GM23338 (cell line): ENCODE measurements around the gene TMEM256. TPM values are rescaled to one million over a fixed set of nuclear protein-coding genes. Genes with fewer than 3 reads are reported as not detected.

Experiments used
- ATAC-seq: fragments of 200-7000 bp; cut with Tn5 transposase; 3 replicates; pipeline ENCODE4 v1.9.1; 2020
- DNase-seq: peaks from one replicate; pipeline ENCODE4 v3.0.0-alpha.2; 2015; ENCODE audit warnings: low spot score
- H2AFZ ChIP-seq: fragments of 200-600 bp; sonication (generic); 2 replicates; pipeline ENCODE4 v1.8.0; 2016; ENCODE audit warnings: antibody characterized with exemption, mild to moderate bottlenecking, moderate library complexity
- H3F3A ChIP-seq: fragments of 200-600 bp; sonication (generic); replicated peaks from 2 replicates; pipeline ENCODE4 v1.8.0; 2017; ENCODE audit warnings: antibody characterized with exemption, mixed run types, low read depth
- H3K27ac ChIP-seq: fragments of 200-600 bp; sonication (generic); 2 replicates; pipeline ENCODE4 v1.6.1; 2016; ENCODE audit warnings: low read depth
- H3K27me3 ChIP-seq: fragments of 200-600 bp; sonication (generic); 2 replicates; pipeline ENCODE4 v1.8.0; 2016; ENCODE audit warnings: mild to moderate bottlenecking, mixed run types, moderate library complexity; ENCODE audit not compliant: insufficient read depth
- H3K36me3 ChIP-seq: fragments of 200-600 bp; sonication (generic); 2 replicates; pipeline ENCODE4 v1.8.0; 2016; ENCODE audit warnings: mild to moderate bottlenecking; ENCODE audit not compliant: insufficient read depth
- H3K4me1 ChIP-seq: fragments of 200-600 bp; sonication (generic); 2 replicates; pipeline ENCODE4 v1.8.0; 2016; ENCODE audit warnings: mild to moderate bottlenecking, moderate library complexity; ENCODE audit not compliant: insufficient read depth
- H3K4me2 ChIP-seq: fragments of 200-600 bp; sonication (generic); 2 replicates; pipeline ENCODE4 v1.7.1; 2017; ENCODE audit warnings: mixed run types
- H3K4me3 ChIP-seq: fragments of 200-600 bp; sonication (generic); 2 replicates; pipeline ENCODE4 v1.6.1; 2016; ENCODE audit warnings: mixed run types
- H3K79me2 ChIP-seq: fragments of 200-600 bp; sonication (generic); replicated peaks from 2 replicates; pipeline ENCODE4 v1.8.0; 2017; ENCODE audit warnings: mild to moderate bottlenecking; ENCODE audit not compliant: insufficient read depth
- H3K9me2 ChIP-seq: fragments of 200-600 bp; sonication (generic); 2 replicates; pipeline ENCODE4 v1.8.0; 2017; ENCODE audit not compliant: insufficient read depth
- H4K20me1 ChIP-seq: fragments of 200-600 bp; sonication (generic); replicated peaks from 2 replicates; pipeline ENCODE4 v1.8.0; 2017; ENCODE audit warnings: mild to moderate bottlenecking; ENCODE audit not compliant: insufficient read depth
- H3K27ac Mint-ChIP-seq: 2 replicates; pipeline ENCODE4 v1.8.0; 2020; ENCODE audit warnings: inconsistent platforms, mild to moderate bottlenecking, moderate library complexity, mixed read lengths
- H3K27me3 Mint-ChIP-seq: 3 replicates; pipeline ENCODE4 v1.8.0; 2022; ENCODE audit warnings: low read depth, mild to moderate bottlenecking, moderate library complexity, mixed read lengths, inconsistent platforms; ENCODE audit not compliant: insufficient read depth, poor library complexity
- H3K36me3 Mint-ChIP-seq: 3 replicates; pipeline ENCODE4 v1.8.0; 2021; ENCODE audit warnings: low read depth, mild to moderate bottlenecking, inconsistent platforms, moderate library complexity, mixed read lengths
- H3K4me1 Mint-ChIP-seq: 3 replicates; pipeline ENCODE4 v1.8.0; 2020; ENCODE audit warnings: mild to moderate bottlenecking, inconsistent platforms, mixed read lengths
- H3K4me3 Mint-ChIP-seq: 3 replicates; pipeline ENCODE4 v1.8.0; 2021; ENCODE audit warnings: moderate library complexity, mild to moderate bottlenecking, inconsistent platforms, mixed read lengths
- H3K9me3 Mint-ChIP-seq: 3 replicates; pipeline ENCODE4 v1.8.0; 2020; ENCODE audit warnings: moderate library complexity, mild to moderate bottlenecking, inconsistent platforms, mixed read lengths
- CREB1 ChIP-seq: fragments of 250-450 bp; sonication (Bioruptor Pico); IDR thresholded peaks from 2 replicates; pipeline ENCODE4 v1.5.0; 2020; ENCODE audit warnings: low read depth, mild to moderate bottlenecking, moderate library complexity
- EZH2 ChIP-seq: fragments of 200-600 bp; sonication (generic); IDR thresholded peaks from one replicate; pipeline ENCODE4 v1.8.0; 2017; ENCODE audit warnings: antibody characterized with exemption, mild to moderate bottlenecking, low read depth; ENCODE audit not compliant: unreplicated experiment
- EZH2phosphoT487 ChIP-seq: fragments of 200-600 bp; sonication (generic); IDR thresholded peaks from one replicate; pipeline ENCODE4 v1.8.1; 2018; ENCODE audit warnings: antibody characterized with exemption; ENCODE audit not compliant: unreplicated experiment
- JUNB ChIP-seq: IDR thresholded peaks from one replicate; pipeline ENCODE4 v1.6.1; 2016; ENCODE audit warnings: antibody characterized with exemption; ENCODE audit not compliant: unreplicated experiment
- NANOG ChIP-seq: IDR thresholded peaks from 2 replicates; pipeline ENCODE4 v1.6.1; 2016; ENCODE audit warnings: antibody characterized with exemption, borderline replicate concordance
- POLR2AphosphoS5 ChIP-seq: IDR thresholded peaks from 2 replicates; pipeline ENCODE4 v1.6.1; 2016; ENCODE audit warnings: antibody characterized with exemption, low read depth
- ZNF114 ChIP-seq: fragments of 250-450 bp; sonication (Bioruptor Pico); IDR thresholded peaks from 2 replicates; pipeline ENCODE4 v1.5.0; 2020; ENCODE audit warnings: mild to moderate bottlenecking, moderate library complexity
- ZNF331 ChIP-seq: fragments of 250-450 bp; sonication (Bioruptor Pico); IDR thresholded peaks from 2 replicates; pipeline ENCODE4 v1.5.0; 2020; ENCODE audit warnings: low read depth, mild to moderate bottlenecking, moderate library complexity
- polyA plus RNA-seq: library from polyadenylated mRNA; unstranded; fragments of >200 nt; fragmentation: Nextera tagmentation; extraction: Ambion mirVana; gene quantifications from 2 replicates; pipeline ENCODE4 v1.2.1, GENCODE V29; 2016
- total RNA-seq: library from RNA; depleted of rRNA; stranded (reverse); fragments of >200 nt; shearing (Covaris generic); gene quantifications from 2 replicates; pipeline ENCODE4 v1.2.3, GENCODE V29; 2014
- TF ChIP-seq, protein P1 (sequence below): IDR thresholded peaks from 2 replicates; pipeline ENCODE4 v1.6.1; 2016; ENCODE audit warnings: antibody characterized with exemption
- TF ChIP-seq, protein P2 (sequence below), 2 experiments: fragments of 200-600 bp in 1 of 2; sonication (generic) in 1 of 2; conservative IDR thresholded peaks; 2 replicates each; pipeline versions ENCODE4 v1.5.1 to v1.6.1; 2016 to 2017; ENCODE audit warnings: antibody characterized with exemption in 2 of 2, low read depth in 2 of 2, mild to moderate bottlenecking in 2 of 2, moderate library complexity in 1 of 2
- TF ChIP-seq, protein P3 (sequence below): IDR thresholded peaks from one replicate; pipeline ENCODE4 v1.6.1; 2018; ENCODE audit warnings: antibody characterized with exemption; ENCODE audit not compliant: unreplicated experiment

Gene TMEM256
- total and polyA plus RNA-seq, 2 experiments from 2014 or later: 127 to 197 TPM

DNA sequence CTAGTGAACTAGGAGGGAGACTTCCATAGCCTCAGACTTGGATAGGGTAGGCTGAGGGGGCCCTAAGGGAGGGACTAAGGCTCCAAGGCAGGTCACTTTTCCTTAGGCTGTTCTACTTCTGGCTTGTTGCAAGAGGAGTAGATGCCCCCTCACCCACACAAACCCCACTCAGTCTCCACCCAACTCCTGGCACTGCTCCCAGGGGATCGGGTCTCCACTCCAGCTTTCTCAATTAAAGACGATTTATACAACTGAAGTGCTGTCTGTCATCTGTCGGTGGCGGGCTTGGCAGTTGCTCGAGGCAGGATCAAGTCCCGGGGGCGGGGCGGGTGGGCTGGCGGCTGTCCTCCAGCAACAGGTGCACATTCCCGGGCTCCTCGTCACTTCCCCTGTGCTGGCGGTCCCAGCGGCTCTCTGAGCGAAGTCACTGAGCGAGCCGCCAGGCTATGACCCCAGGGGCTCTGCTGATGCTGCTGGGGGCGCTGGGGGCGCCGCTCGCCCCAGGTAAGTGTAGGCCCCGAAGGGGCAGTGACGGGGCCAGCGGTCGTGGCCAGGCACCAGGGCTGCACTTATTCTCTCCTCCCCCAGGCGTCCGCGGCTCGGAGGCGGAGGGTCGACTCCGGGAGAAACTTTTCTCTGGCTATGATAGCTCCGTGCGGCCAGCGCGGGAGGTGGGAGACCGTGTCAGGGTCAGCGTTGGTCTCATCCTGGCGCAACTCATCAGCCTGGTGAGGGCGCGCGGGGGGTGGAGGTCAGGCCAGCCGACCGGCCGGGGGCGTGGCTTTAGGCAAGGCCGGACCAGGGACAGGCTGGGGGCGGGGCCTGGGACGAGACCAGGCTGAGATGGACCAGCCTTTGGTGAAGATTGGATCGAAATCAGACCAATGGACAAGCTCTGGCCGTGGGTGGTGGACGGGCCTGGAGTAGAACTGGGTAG is 41.1 kb upstream of the TMEM256 start, which contains the start of gene CHRNB1:
CHRNB1 (plus strand) TSS at position 380 of the 937 bp plus-strand sequence; CDS start at position 447, 67 bp downstream.
- Mint-ChIP-seq H3K4me1 (peaks cover 34% of the 10 kb centered on the region), H3K27me3 (peaks cover 39% of the 10 kb centered on the region), H3K4me3 (peak within 1 kb of the TSS; percentile 91), H3K27ac (peak within 1 kb of the TSS; percentile 96), H3K36me3 (peaks cover 9% of the 10 kb centered on the region; the same call in 2 of the 3 replicates), H3K9me3 (no peaks in the 10 kb centered on the region; the same call in 2 of the 3 replicates)
- DNase-seq (peak; percentile 96), ATAC-seq (peak; percentile 69)
- no peak for TF ChIP-seq EZH2phosphoT487
- peak; percentile 63 for TF ChIP-seq POLR2AphosphoS5
- no peak for TF ChIP-seq ZNF331 (CRISPR knock-in tag)
- TF ChIP-seq, protein P1, sequence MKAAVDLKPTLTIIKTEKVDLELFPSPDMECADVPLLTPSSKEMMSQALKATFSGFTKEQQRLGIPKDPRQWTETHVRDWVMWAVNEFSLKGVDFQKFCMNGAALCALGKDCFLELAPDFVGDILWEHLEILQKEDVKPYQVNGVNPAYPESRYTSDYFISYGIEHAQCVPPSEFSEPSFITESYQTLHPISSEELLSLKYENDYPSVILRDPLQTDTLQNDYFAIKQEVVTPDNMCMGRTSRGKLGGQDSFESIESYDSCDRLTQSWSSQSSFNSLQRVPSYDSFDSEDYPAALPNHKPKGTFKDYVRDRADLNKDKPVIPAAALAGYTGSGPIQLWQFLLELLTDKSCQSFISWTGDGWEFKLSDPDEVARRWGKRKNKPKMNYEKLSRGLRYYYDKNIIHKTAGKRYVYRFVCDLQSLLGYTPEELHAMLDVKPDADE: no peak
- TF ChIP-seq, protein P2, sequence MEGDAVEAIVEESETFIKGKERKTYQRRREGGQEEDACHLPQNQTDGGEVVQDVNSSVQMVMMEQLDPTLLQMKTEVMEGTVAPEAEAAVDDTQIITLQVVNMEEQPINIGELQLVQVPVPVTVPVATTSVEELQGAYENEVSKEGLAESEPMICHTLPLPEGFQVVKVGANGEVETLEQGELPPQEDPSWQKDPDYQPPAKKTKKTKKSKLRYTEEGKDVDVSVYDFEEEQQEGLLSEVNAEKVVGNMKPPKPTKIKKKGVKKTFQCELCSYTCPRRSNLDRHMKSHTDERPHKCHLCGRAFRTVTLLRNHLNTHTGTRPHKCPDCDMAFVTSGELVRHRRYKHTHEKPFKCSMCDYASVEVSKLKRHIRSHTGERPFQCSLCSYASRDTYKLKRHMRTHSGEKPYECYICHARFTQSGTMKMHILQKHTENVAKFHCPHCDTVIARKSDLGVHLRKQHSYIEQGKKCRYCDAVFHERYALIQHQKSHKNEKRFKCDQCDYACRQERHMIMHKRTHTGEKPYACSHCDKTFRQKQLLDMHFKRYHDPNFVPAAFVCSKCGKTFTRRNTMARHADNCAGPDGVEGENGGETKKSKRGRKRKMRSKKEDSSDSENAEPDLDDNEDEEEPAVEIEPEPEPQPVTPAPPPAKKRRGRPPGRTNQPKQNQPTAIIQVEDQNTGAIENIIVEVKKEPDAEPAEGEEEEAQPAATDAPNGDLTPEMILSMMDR (conservative IDR thresholded peaks at IDR 0.05; ENCODE audit: low read depth in 2 of 2): peak in 1 of 2 experiments; percentile 37; a peak in 2 of 4 replicates
- peak within 1 kb of the TSS; percentile 97 for H2AFZ ChIP-seq
- H3K4me1 ChIP-seq: peaks cover 41% of the 10 kb centered on the region
- H3F3A ChIP-seq: peaks cover 39% of the 10 kb centered on the region
- peaks cover 38% of the 10 kb centered on the region for H3K27me3 ChIP-seq
- no peaks in the 10 kb centered on the region for H3K79me2 ChIP-seq
- peak within 1 kb of the TSS; percentile 90 for H3K4me3 ChIP-seq
- no peaks in the 10 kb centered on the region for H3K9me2 ChIP-seq
- no peaks in the 10 kb centered on the region for H3K36me3 ChIP-seq
- peak within 1 kb of the TSS; percentile 99 for H3K4me2 ChIP-seq
- H4K20me1 ChIP-seq: 0 out of 2 replicates have a peak, but pooled peaks cover 3% of the 10 kb centered on the region
- H3K27ac ChIP-seq: peak within 1 kb of the TSS; percentile 90

DNA sequence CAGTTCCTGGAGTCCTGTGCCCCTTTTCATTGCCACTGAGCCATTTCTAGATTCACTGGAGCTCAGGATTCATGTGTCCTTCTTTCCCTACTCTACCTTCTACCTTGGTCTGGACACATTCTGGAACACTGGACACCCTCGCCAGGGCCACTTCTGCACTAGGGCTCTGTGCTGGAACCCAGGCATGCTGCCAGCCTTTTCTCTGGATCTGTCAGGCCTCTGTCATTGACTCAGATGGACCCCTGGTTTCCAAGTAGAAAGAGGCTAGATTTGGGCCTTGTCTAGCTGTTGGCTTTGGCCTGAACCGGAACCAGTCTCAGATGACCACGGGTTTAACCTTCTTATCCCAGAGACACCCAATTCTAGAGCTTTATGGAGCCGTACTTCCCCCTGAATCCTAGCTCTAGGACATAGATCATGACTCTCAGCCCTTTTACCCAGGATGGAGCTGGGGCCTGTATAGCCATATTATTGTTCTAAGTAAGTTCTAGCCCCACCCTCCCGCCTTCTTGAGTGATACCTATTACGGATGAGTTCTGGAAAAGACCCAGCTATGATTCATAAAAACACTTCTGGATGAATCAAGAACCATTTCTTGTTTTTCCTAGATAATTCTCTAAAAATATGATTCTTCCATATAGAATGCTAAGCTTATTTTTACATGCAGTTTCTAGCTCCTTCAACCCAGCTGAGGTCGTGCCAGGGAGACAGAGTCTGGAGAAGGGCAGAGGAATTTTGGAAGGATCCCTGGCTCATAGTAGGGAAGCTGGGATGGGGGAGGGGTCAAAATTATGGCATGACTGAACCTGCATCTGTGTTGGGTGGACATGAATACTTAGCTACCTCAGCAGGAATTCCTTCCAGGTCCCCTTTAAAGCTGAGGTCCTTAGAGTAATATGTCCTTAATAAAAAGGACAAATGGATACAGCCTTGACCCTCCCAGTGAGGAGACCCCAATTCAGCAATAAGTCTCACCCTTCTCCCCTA is 39.9 kb upstream of the TMEM256 start:
- H3K4me1 Mint-ChIP-seq: peaks cover 38% of the 10 kb centered on the region
- Histone ChIP-seq H3K4me2 (peak overlapping the region; percentile 99), H3K4me3 (peak overlapping the region; percentile 90; the same call in 1 of the 2 replicates), H3F3A (peaks cover 39% of the 10 kb centered on the region), H3K79me2 (no peaks in the 10 kb centered on the region), H4K20me1 (peaks cover 3% of the 10 kb centered on the region; the same call in 1 of the 2 replicates), H3K27me3 (peaks cover 49% of the 10 kb centered on the region), H3K36me3 (no peaks in the 10 kb centered on the region), H2AFZ (no peak overlapping the region), H3K9me2 (no peaks in the 10 kb centered on the region), H3K27ac (no peak overlapping the region), H3K4me1 (peaks cover 44% of the 10 kb centered on the region)
- H3K4me3 Mint-ChIP-seq: peak overlapping the region; percentile 91; the same call in 2 of the 3 replicates
- H3K9me3 Mint-ChIP-seq: no peaks in the 10 kb centered on the region; the same call in 2 of the 3 replicates
- H3K36me3 Mint-ChIP-seq: peaks cover 5% of the 10 kb centered on the region; the same call in 2 of the 3 replicates
- peaks cover 48% of the 10 kb centered on the region for H3K27me3 Mint-ChIP-seq
- H3K27ac Mint-ChIP-seq: no peak overlapping the region
- DNase-seq (no peak), ATAC-seq (no peak)
- TF ChIP-seq, protein P2 (conservative IDR thresholded peaks at IDR 0.05; ENCODE audit: low read depth in 2 of 2): no peak
- TF ChIP-seq ZNF114 (CRISPR knock-in tag) (no peak), POLR2AphosphoS5 (no peak), NANOG (no peak), EZH2 (no peak), JUNB (no peak), ZNF331 (CRISPR knock-in tag) (no peak), CREB1 (no peak)
- TF ChIP-seq, protein P3, sequence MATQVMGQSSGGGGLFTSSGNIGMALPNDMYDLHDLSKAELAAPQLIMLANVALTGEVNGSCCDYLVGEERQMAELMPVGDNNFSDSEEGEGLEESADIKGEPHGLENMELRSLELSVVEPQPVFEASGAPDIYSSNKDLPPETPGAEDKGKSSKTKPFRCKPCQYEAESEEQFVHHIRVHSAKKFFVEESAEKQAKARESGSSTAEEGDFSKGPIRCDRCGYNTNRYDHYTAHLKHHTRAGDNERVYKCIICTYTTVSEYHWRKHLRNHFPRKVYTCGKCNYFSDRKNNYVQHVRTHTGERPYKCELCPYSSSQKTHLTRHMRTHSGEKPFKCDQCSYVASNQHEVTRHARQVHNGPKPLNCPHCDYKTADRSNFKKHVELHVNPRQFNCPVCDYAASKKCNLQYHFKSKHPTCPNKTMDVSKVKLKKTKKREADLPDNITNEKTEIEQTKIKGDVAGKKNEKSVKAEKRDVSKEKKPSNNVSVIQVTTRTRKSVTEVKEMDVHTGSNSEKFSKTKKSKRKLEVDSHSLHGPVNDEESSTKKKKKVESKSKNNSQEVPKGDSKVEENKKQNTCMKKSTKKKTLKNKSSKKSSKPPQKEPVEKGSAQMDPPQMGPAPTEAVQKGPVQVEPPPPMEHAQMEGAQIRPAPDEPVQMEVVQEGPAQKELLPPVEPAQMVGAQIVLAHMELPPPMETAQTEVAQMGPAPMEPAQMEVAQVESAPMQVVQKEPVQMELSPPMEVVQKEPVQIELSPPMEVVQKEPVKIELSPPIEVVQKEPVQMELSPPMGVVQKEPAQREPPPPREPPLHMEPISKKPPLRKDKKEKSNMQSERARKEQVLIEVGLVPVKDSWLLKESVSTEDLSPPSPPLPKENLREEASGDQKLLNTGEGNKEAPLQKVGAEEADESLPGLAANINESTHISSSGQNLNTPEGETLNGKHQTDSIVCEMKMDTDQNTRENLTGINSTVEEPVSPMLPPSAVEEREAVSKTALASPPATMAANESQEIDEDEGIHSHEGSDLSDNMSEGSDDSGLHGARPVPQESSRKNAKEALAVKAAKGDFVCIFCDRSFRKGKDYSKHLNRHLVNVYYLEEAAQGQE: no peak
